ENCODE data around the gene FANCC.

Gene FANCC

GRCh38 chr9:95189251-95190098 lies 128.0 kb downstream of the FANCC start:
- no peaks in the 10 kb centered on the region for H3K27me3 ChIP-seq (ENCODE audit: insufficient read depth, low read length, poor library complexity)
- H3K4me1 ChIP-seq (ENCODE audit: insufficient read depth, low read length): 0 out of 2 replicates have a peak, but pooled peaks cover 3% of the 10 kb centered on the region
- no peaks in the 10 kb centered on the region for H3K9me3 ChIP-seq (ENCODE audit: insufficient read depth, low read length, severe bottlenecking)
- H3K4me2 ChIP-seq (ENCODE audit: insufficient read depth, low read length): no peak overlapping the region
- no peak overlapping the region for H3K27ac ChIP-seq (ENCODE audit: low read length)
- no peaks in the 10 kb centered on the region for H3K36me3 ChIP-seq (ENCODE audit: insufficient read depth, low read length)
- no peaks in the 10 kb centered on the region for H3K79me2 ChIP-seq (ENCODE audit: insufficient read depth, low read length)
- DNase-seq: peak; percentile 26
- no peak overlapping the region for H3K9ac ChIP-seq (ENCODE audit: low read depth, low read length)
- ATAC-seq (ENCODE audit: insufficient read depth, low read depth): peak; percentile 76
- H3K4me3 ChIP-seq (ENCODE audit: low read depth in 1 of 2, low read length in 2 of 2): no peak overlapping the region
- no peak for TF ChIP-seq EZH2 (IDR thresholded peaks at IDR 0.05; ENCODE audit: borderline replicate concordance, low read depth, low read length, severe bottlenecking)
- TF ChIP-seq CTCF (IDR thresholded peaks at IDR 0.05; ENCODE audit: borderline replicate concordance, extremely low read depth, low read length, poor library complexity, severe bottlenecking): no peak
- H4K20me1 ChIP-seq (ENCODE audit: insufficient read depth, low read length): no peaks in the 10 kb centered on the region
- H2AFZ ChIP-seq (ENCODE audit: low read depth, low read length): no peak overlapping the region

GRCh38 chr9:95188459-95188858 lies 129.1 kb downstream of the FANCC start:
- ATAC-seq (ENCODE audit: insufficient read depth, low read depth) (no peak), DNase-seq (no peak)
- H3K79me2 ChIP-seq (ENCODE audit: insufficient read depth, low read length): no peaks in the 10 kb centered on the region
- no peak overlapping the region for H3K27ac ChIP-seq (ENCODE audit: low read length)
- TF ChIP-seq EZH2 (IDR thresholded peaks at IDR 0.05; ENCODE audit: borderline replicate concordance, low read depth, low read length, severe bottlenecking) (no peak), CTCF (IDR thresholded peaks at IDR 0.05; ENCODE audit: borderline replicate concordance, extremely low read depth, low read length, poor library complexity, severe bottlenecking) (no peak)
- H4K20me1 ChIP-seq (ENCODE audit: insufficient read depth, low read length): no peaks in the 10 kb centered on the region
- H3K9ac ChIP-seq (ENCODE audit: low read depth, low read length): no peak overlapping the region
- H3K27me3 ChIP-seq (ENCODE audit: insufficient read depth, low read length, poor library complexity): no peaks in the 10 kb centered on the region
- 0 out of 2 replicates have a peak, but pooled peaks cover 3% of the 10 kb centered on the region for H3K4me1 ChIP-seq (ENCODE audit: insufficient read depth, low read length)
- H3K36me3 ChIP-seq (ENCODE audit: insufficient read depth, low read length): no peaks in the 10 kb centered on the region
- H3K9me3 ChIP-seq (ENCODE audit: insufficient read depth, low read length, severe bottlenecking): no peaks in the 10 kb centered on the region
- H2AFZ ChIP-seq (ENCODE audit: low read depth, low read length): no peak overlapping the region
- H3K4me2 ChIP-seq (ENCODE audit: insufficient read depth, low read length): no peak overlapping the region
- H3K4me3 ChIP-seq (ENCODE audit: low read depth in 1 of 2, low read length in 2 of 2): no peak overlapping the region

- Histone ChIP-seq H3K9me3 (ENCODE audit: insufficient read depth, low read length, severe bottlenecking) (no peaks in the 10 kb centered on the region), H3K79me2 (ENCODE audit: insufficient read depth, low read length) (no peaks in the 10 kb centered on the region), H3K4me3 (ENCODE audit: low read depth in 1 of 2, low read length in 2 of 2) (no peak overlapping the region), H3K4me1 (ENCODE audit: insufficient read depth, low read length) (0 out of 2 replicates have a peak, but pooled peaks cover 3% of the 10 kb centered on the region), H3K36me3 (ENCODE audit: insufficient read depth, low read length) (no peaks in the 10 kb centered on the region), H3K9ac (ENCODE audit: low read depth, low read length) (no peak overlapping the region), H3K27me3 (ENCODE audit: insufficient read depth, low read length, poor library complexity) (no peaks in the 10 kb centered on the region), H3K4me2 (ENCODE audit: insufficient read depth, low read length) (no peak overlapping the region), H3K27ac (ENCODE audit: low read length) (no peak overlapping the region), H2AFZ (ENCODE audit: low read depth, low read length) (no peak overlapping the region), H4K20me1 (ENCODE audit: insufficient read depth, low read length) (no peaks in the 10 kb centered on the region)
- DNase-seq: no peak
- no peak for ATAC-seq (ENCODE audit: insufficient read depth, low read depth)
- TF ChIP-seq CTCF (IDR thresholded peaks at IDR 0.05; ENCODE audit: borderline replicate concordance, extremely low read depth, low read length, poor library complexity, severe bottlenecking): no peak
- TF ChIP-seq EZH2 (IDR thresholded peaks at IDR 0.05; ENCODE audit: borderline replicate concordance, low read depth, low read length, severe bottlenecking): no peak
Measured at GRCh38 chr9:95185956-95186355, 131.6 kb downstream of the FANCC start.

Measured in DND-41 (cell line).